GM23338 (cell line): ENCODE results near the gene ATR.
"Not testable (repeated sequence)": the region's sequence is repeated elsewhere in the genome, so short reads cannot be mapped to it uniquely, and the experiment has no call there.

ENCODE experiments used
- CREB1 ChIP-seq: fragments of 250-450 bp; sonication (Bioruptor Pico); IDR thresholded peaks from 2 replicates; pipeline ENCODE4 v1.5.0; 2020; ENCODE audit warnings: low read depth, mild to moderate bottlenecking, moderate library complexity
- CTCF ChIP-seq, 2 experiments: fragments of 200-600 bp in 1 of 2; sonication (generic) in 1 of 2; conservative IDR thresholded peaks; 2 replicates each; pipeline versions ENCODE4 v1.5.1 to v1.6.1; 2016 to 2017; ENCODE audit warnings: antibody characterized with exemption in 2 of 2, low read depth in 2 of 2, mild to moderate bottlenecking in 2 of 2, moderate library complexity in 1 of 2
- ETS1 ChIP-seq: IDR thresholded peaks from 2 replicates; pipeline ENCODE4 v1.6.1; 2016; ENCODE audit warnings: antibody characterized with exemption
- EZH2 ChIP-seq: fragments of 200-600 bp; sonication (generic); IDR thresholded peaks from one replicate; pipeline ENCODE4 v1.8.0; 2017; ENCODE audit warnings: antibody characterized with exemption, mild to moderate bottlenecking, low read depth; ENCODE audit not compliant: unreplicated experiment
- EZH2phosphoT487 ChIP-seq: fragments of 200-600 bp; sonication (generic); IDR thresholded peaks from one replicate; pipeline ENCODE4 v1.8.1; 2018; ENCODE audit warnings: antibody characterized with exemption; ENCODE audit not compliant: unreplicated experiment
- JUNB ChIP-seq: IDR thresholded peaks from one replicate; pipeline ENCODE4 v1.6.1; 2016; ENCODE audit warnings: antibody characterized with exemption; ENCODE audit not compliant: unreplicated experiment
- POLR2AphosphoS5 ChIP-seq: IDR thresholded peaks from 2 replicates; pipeline ENCODE4 v1.6.1; 2016; ENCODE audit warnings: antibody characterized with exemption, low read depth
- REST ChIP-seq: IDR thresholded peaks from one replicate; pipeline ENCODE4 v1.6.1; 2018; ENCODE audit warnings: antibody characterized with exemption; ENCODE audit not compliant: unreplicated experiment
- STAT1 ChIP-seq: IDR thresholded peaks from one replicate; pipeline ENCODE4 v1.6.1; 2016; ENCODE audit warnings: antibody characterized with exemption; ENCODE audit not compliant: unreplicated experiment
- ZNF114 ChIP-seq: fragments of 250-450 bp; sonication (Bioruptor Pico); IDR thresholded peaks from 2 replicates; pipeline ENCODE4 v1.5.0; 2020; ENCODE audit warnings: mild to moderate bottlenecking, moderate library complexity
- ZNF331 ChIP-seq: fragments of 250-450 bp; sonication (Bioruptor Pico); IDR thresholded peaks from 2 replicates; pipeline ENCODE4 v1.5.0; 2020; ENCODE audit warnings: low read depth, mild to moderate bottlenecking, moderate library complexity

- TF ChIP-seq EZH2phosphoT487; CTCF (conservative IDR thresholded peaks at IDR 0.05; ENCODE audit: low read depth in 2 of 2); REST; POLR2AphosphoS5; ETS1; EZH2; ZNF331 (CRISPR knock-in tag); ZNF114 (CRISPR knock-in tag); STAT1; CREB1; JUNB: not testable (repeated sequence)
These were observed 24.8 kb upstream of the ATR start for GRCh38 chr3:142603386-142603705.
